Measurements from ENCODE around the gene ANKRD34A. TPM values are rescaled to one million over a fixed set of nuclear protein-coding genes. Genes with fewer than 3 reads are reported as not detected.
"Not testable (repeated sequence)": the region's sequence is repeated elsewhere in the genome, so short reads cannot be mapped to it uniquely, and the experiment has no call there.

The ANKRD34A gene
- total and polyA plus RNA-seq, 2 of the 8 experiments (the other 6 are each of a cell fraction or from before 2014, with no cell fraction given) = 0.15 to 0.20 TPM

GRCh38 chr1:145932522-145933009 is 31.8 kb downstream of the ANKRD34A start:
- WGBS, 2 experiments (ENCODE audit: extremely low coverage in 1 of 2, insufficient coverage in 1 of 2, insufficient read length in 1 of 2, insufficient replicate concordance in 2 of 2, low coverage in 1 of 2, low lambda C conversion rate in 2 of 2, missing lambda C conversion rate in 1 of 2) = 52% methylated on average over 9 of the region's 9 CpGs; no CpG with 5 or more reads in 1 of the 2 experiments
- not testable (repeated sequence) for H4K20me1 ChIP-seq (replicated peaks in 1 of 2; ENCODE audit: control insufficient read depth in 1 of 2, insufficient read depth in 2 of 2, low read length in 2 of 2); H3K27me3 ChIP-seq (replicated peaks in 1 of 4; ENCODE audit: control insufficient read depth in 3 of 4, extremely low read depth in 1 of 4, insufficient read depth in 3 of 4, low read length in 3 of 4); H3K9ac ChIP-seq (replicated peaks in 1 of 4; ENCODE audit: extremely low read depth in 1 of 4, low read depth in 3 of 4, low read length in 3 of 4); H2AFZ ChIP-seq (ENCODE audit: low read length); H3K4ac ChIP-seq (replicated peaks; ENCODE audit: insufficient read length, low read depth, low read length); H2BK20ac ChIP-seq (ENCODE audit: low read length); H3K9me3 ChIP-seq (ENCODE audit: insufficient read depth in 2 of 2, low read depth in 1 of 2, low read length in 1 of 2); H3K56ac ChIP-seq (replicated peaks; ENCODE audit: insufficient read length, low read depth, low read length); H2BK15ac ChIP-seq (ENCODE audit: low read length); H4K5ac ChIP-seq (ENCODE audit: insufficient read length, low read depth, low read length); H4K91ac ChIP-seq (replicated peaks; ENCODE audit: insufficient read length, low read length); H4K8ac ChIP-seq (ENCODE audit: extremely low read depth, insufficient read depth, low read length); H3K79me1 ChIP-seq (ENCODE audit: low read depth, low read length); H3K23ac ChIP-seq (ENCODE audit: insufficient read length); H3K36me3 ChIP-seq (ENCODE audit: control insufficient read depth in 2 of 4, insufficient read depth in 4 of 4, low read length in 3 of 4); H2BK12ac ChIP-seq (ENCODE audit: low read depth, low read length); H3K14ac ChIP-seq (ENCODE audit: insufficient read length); H3K4me1 ChIP-seq (replicated peaks in 1 of 4; ENCODE audit: control insufficient read depth in 3 of 4, insufficient read depth in 4 of 4, low read length in 3 of 4); H2AK5ac ChIP-seq (ENCODE audit: low read depth, low read length); H3K4me3 ChIP-seq (ENCODE audit: extremely low read depth in 1 of 4, insufficient read depth in 2 of 4, low read depth in 3 of 4, low read length in 4 of 4); H2BK120ac ChIP-seq (replicated peaks; ENCODE audit: low read depth, low read length); H3K18ac ChIP-seq (ENCODE audit: extremely low read depth, low read length); H3K23me2 ChIP-seq (ENCODE audit: low read depth, low read length); H3K27ac ChIP-seq (ENCODE audit: low read depth, low read length); H2BK5ac ChIP-seq (ENCODE audit: low read depth, low read length); H3K79me2 ChIP-seq (ENCODE audit: control insufficient read depth in 1 of 2, insufficient read depth in 2 of 2, low read length in 2 of 2); FAIRE-seq
- peak in 1 of 2 experiments; percentile 48 for DNase-seq (ENCODE audit: low read depth in 1 of 2, low spot score in 2 of 2)
- ChIA-PET POLR2A (ENCODE audit: partially characterized antibody) (interaction anchor here (1.0 kb wide), 4 partner anchors 10 to 40 kb away, joined by 3 to 8 read pairs (median 4); partner anchors contain the start of genes ANKRD34A and POLR3GL), CTCF (ENCODE audit: partially characterized antibody) (interaction anchor here (0.8 to 2.7 kb wide), 6 partner anchors 12 to 86 kb away, joined by 3 to 16 read pairs (median 8); partner anchors contain the start of gene NUDT17)
- peak; percentile 58; the same call in 1 of the 2 replicates for TF ChIP-seq MAX (IDR thresholded peaks at IDR 0.05)
- peak; percentile 34 for TF ChIP-seq ASH2L (IDR thresholded peaks at IDR 0.05; ENCODE audit: low read length)
- H3K4me2 ChIP-seq (ENCODE audit: insufficient read depth in 1 of 2, low read depth in 2 of 2, low read length in 2 of 2) = peak overlapping the region in 1 of 2 experiments; percentile 41; a peak in 2 of 4 replicates

Data from H1 (cell line).